HG02970 (cell line): Measurements from ENCODE around the gene WSB2.
"Not testable (repeated sequence)": the region's sequence is repeated elsewhere in the genome, so short reads cannot be mapped to it uniquely, and the experiment has no call there.

ENCODE experiments used
- ATAC-seq: cut with Tn5 transposase; IDR thresholded peaks from one replicate; pipeline ENCODE4 v1.9.1; 2021; ENCODE audit warnings: mild to moderate bottlenecking, moderate library complexity, moderate number of reproducible peaks; ENCODE audit not compliant: unreplicated experiment, low FRiP score

The WSB2 gene

GRCh38 chr12:118061011-118061872 is at the start of gene WSB2:
Gene WSB2, minus strand, starts transcription at chr12:118061179. Its CDS starts 131 bp downstream, at chr12:118061048.
- no peak for ATAC-seq

GRCh38 chr12:118109088-118109487 is 48.1 kb upstream of the WSB2 start:
- ATAC-seq = no peak

GRCh38 chr12:118107694-118108093 is 46.7 kb upstream of the WSB2 start:
- ATAC-seq = no peak

- ATAC-seq = no peak
These were observed 46.0 kb upstream of the WSB2 start for GRCh38 chr12:118107011-118107410.

- no peak for ATAC-seq
These were observed 42.8 kb upstream of the WSB2 start, which contains the start of gene VSIG10 for GRCh38 chr12:118103601-118104382. Gene VSIG10, minus strand, starts transcription at chr12:118104011. Its CDS starts 340 bp downstream, at chr12:118103671.

GRCh38 chr12:118103201-118103600 is 42.2 kb upstream of the WSB2 start:
- ATAC-seq = no peak

- no peak for ATAC-seq
These were observed 41.6 kb upstream of the WSB2 start for GRCh38 chr12:118102609-118103008.

GRCh38 chr12:118102070-118102469 is 41.1 kb upstream of the WSB2 start:
- ATAC-seq = no peak

- no peak for ATAC-seq
These were observed 40.1 kb upstream of the WSB2 start for GRCh38 chr12:118101051-118101450.

GRCh38 chr12:118098911-118099671 is 38.1 kb upstream of the WSB2 start:
- ATAC-seq = no peak

GRCh38 chr12:118098401-118098800 is 37.4 kb upstream of the WSB2 start:
- ATAC-seq = no peak

GRCh38 chr12:118094039-118094438 is 33.1 kb upstream of the WSB2 start:
- ATAC-seq = no peak

- no peak for ATAC-seq
These were observed 28.8 kb upstream of the WSB2 start for GRCh38 chr12:118089782-118090181.

GRCh38 chr12:118082161-118082560 is 21.2 kb upstream of the WSB2 start:
- no peak for ATAC-seq

- not testable (repeated sequence) for ATAC-seq
These were observed 20.5 kb upstream of the WSB2 start for GRCh38 chr12:118081521-118081920.

- ATAC-seq = no peak
These were observed 12.8 kb upstream of the WSB2 start for GRCh38 chr12:118073768-118074167.

GRCh38 chr12:118070650-118071049 is 9.7 kb upstream of the WSB2 start:
- no peak for ATAC-seq

- ATAC-seq = no peak
These were observed 7.5 kb upstream of the WSB2 start for GRCh38 chr12:118068445-118068844.

- ATAC-seq = no peak
These were observed 4.4 kb upstream of the WSB2 start for GRCh38 chr12:118065380-118065779.

- no peak for ATAC-seq
These were observed 3.6 kb upstream of the WSB2 start for GRCh38 chr12:118064608-118065007.
